ENCODE results near the gene MRRF. TPM values are rescaled to one million over a fixed set of nuclear protein-coding genes. Genes with fewer than 3 reads are reported as not detected.
A peak's percentile ranks its signal among the peaks of the same experiment; 100 is the strongest.

MRRF gene
- total and polyA plus RNA-seq, 5 donors from 2014 or later = 13.9 to 24.9 (median 20.0) TPM

- Histone ChIP-seq H3K27ac (ENCODE audit: insufficient read depth, low read length, poor library complexity, severe bottlenecking) (no peak overlapping the region), H3K36me3 (ENCODE audit: control insufficient read depth, insufficient read depth, low read length) (no peaks in the 10 kb centered on the region), H3K9me3 (ENCODE audit: control insufficient read depth in 2 of 2, low read length in 2 of 2) (no peaks in the 10 kb centered on the region), H3K27me3 (ENCODE audit: control insufficient read depth, insufficient read depth, low read length) (peaks cover 23% of the 10 kb centered on the region), H3K4me1 (ENCODE audit: control insufficient read depth, insufficient read depth, low read length, poor library complexity, severe bottlenecking) (peaks cover 7% of the 10 kb centered on the region), H3K4me3 (ENCODE audit: low read depth, low read length) (no peak overlapping the region)
- DNase-seq (no peak), ATAC-seq (ENCODE audit: low read depth in 2 of 2) (no peak)
- H3K27ac Mint-ChIP-seq = no peak overlapping the region
- peaks cover 0 to 5% (median 0%) of the 10 kb centered on the region in 7 donors for H3K9me3 Mint-ChIP-seq
- peaks cover 7% of the 10 kb centered on the region for H3K36me3 Mint-ChIP-seq
- H3K4me3 Mint-ChIP-seq = no peak overlapping the region
- H3K4me1 Mint-ChIP-seq = peaks cover 0 to 28% (median 2%) of the 10 kb centered on the region in 4 donors
- peaks cover 52% of the 10 kb centered on the region for H3K27me3 Mint-ChIP-seq
Observed at GRCh38 chr9:122225312-122226141, 39.2 kb upstream of the MRRF start.

DNA sequence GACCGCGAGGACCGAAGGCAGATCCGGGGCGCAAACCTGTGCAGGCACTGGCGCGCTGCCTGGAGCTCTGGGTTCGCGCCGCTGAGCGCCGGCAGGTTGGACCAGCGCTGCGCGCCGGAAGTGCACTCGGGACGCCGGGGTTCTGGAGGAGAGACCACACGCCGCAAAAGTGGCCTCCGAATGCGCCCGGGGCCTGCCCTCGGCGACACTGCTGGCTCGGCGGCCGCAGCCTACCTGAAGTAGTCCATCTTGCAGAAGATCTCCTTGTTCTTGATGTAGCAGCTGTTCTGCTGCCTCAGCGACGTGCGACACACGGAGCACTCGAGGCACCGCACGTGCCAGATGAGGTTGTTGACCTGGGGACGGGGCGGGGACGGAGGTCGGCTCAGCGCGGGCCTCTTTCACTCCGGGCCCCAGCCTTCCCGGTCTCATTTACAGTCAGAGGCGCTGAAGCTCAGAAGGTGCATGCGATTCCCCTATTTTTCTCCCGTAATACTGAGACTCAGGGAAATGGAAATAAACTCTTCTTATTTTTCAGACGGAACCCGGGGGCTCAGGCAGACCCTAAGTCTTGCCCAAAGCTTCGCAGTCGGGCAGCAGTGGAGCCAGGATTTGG is 38.4 kb upstream of the MRRF start:
- Mint-ChIP-seq H3K4me3 (peak overlapping the region in 2 of 4 donors; percentile 41 to 44), H3K27ac (no peak overlapping the region), H3K27me3 (peaks cover 47% of the 10 kb centered on the region), H3K4me1 (peaks cover 0 to 25% (median under 1%) of the 10 kb centered on the region in 4 donors), H3K9me3 (peaks cover 0 to 5% (median 0%) of the 10 kb centered on the region in 7 donors), H3K36me3 (peaks cover 7% of the 10 kb centered on the region)
- no peak overlapping the region for H3K4me3 ChIP-seq (ENCODE audit: low read depth, low read length)
- H3K36me3 ChIP-seq (ENCODE audit: control insufficient read depth, insufficient read depth, low read length) = no peaks in the 10 kb centered on the region
- no peaks in the 10 kb centered on the region for H3K9me3 ChIP-seq (ENCODE audit: control insufficient read depth in 2 of 2, low read length in 2 of 2)
- DNase-seq (no peak), ATAC-seq (ENCODE audit: low read depth in 2 of 2) (no peak)
- no peak overlapping the region for H3K27ac ChIP-seq (ENCODE audit: insufficient read depth, low read length, poor library complexity, severe bottlenecking)
- H3K27me3 ChIP-seq (ENCODE audit: control insufficient read depth, insufficient read depth, low read length) = peaks cover 26% of the 10 kb centered on the region
- peaks cover 5% of the 10 kb centered on the region for H3K4me1 ChIP-seq (ENCODE audit: control insufficient read depth, insufficient read depth, low read length, poor library complexity, severe bottlenecking)

GRCh38 chr9:122226758-122227574 is 37.7 kb upstream of the MRRF start:
- Histone ChIP-seq H3K27ac (ENCODE audit: insufficient read depth, low read length, poor library complexity, severe bottlenecking) (no peak overlapping the region), H3K9me3 (ENCODE audit: control insufficient read depth in 2 of 2, low read length in 2 of 2) (no peaks in the 10 kb centered on the region), H3K4me3 (ENCODE audit: low read depth, low read length) (no peak overlapping the region), H3K27me3 (ENCODE audit: control insufficient read depth, insufficient read depth, low read length) (peaks cover 33% of the 10 kb centered on the region), H3K36me3 (ENCODE audit: control insufficient read depth, insufficient read depth, low read length) (no peaks in the 10 kb centered on the region), H3K4me1 (ENCODE audit: control insufficient read depth, insufficient read depth, low read length, poor library complexity, severe bottlenecking) (peaks cover 3% of the 10 kb centered on the region)
- no peak for ATAC-seq (ENCODE audit: low read depth in 2 of 2)
- Mint-ChIP-seq H3K9me3 (peaks cover 0 to 5% (median 0%) of the 10 kb centered on the region in 7 donors), H3K27me3 (peaks cover 40% of the 10 kb centered on the region), H3K27ac (no peak overlapping the region), H3K4me1 (peaks cover 0 to 25% (median under 1%) of the 10 kb centered on the region in 4 donors), H3K36me3 (peaks cover 7% of the 10 kb centered on the region), H3K4me3 (peak overlapping the region in 2 of 4 donors; percentile 41 to 51)
- DNase-seq = no peak

- H3K9me3 ChIP-seq (ENCODE audit: control insufficient read depth in 2 of 2, low read length in 2 of 2) = no peaks in the 10 kb centered on the region
- no peak for DNase-seq
- ATAC-seq (ENCODE audit: low read depth in 2 of 2) = no peak
- H3K27me3 ChIP-seq (ENCODE audit: control insufficient read depth, insufficient read depth, low read length) = peaks cover 33% of the 10 kb centered on the region
- Mint-ChIP-seq H3K36me3 (peaks cover 7% of the 10 kb centered on the region), H3K9me3 (peaks cover 0 to 5% (median 0%) of the 10 kb centered on the region in 7 donors), H3K27me3 (peaks cover 34% of the 10 kb centered on the region), H3K4me3 (peak overlapping the region in 2 of 4 donors; percentile 36 to 51), H3K27ac (no peak overlapping the region), H3K4me1 (peaks cover 0 to 22% (median under 1%) of the 10 kb centered on the region in 4 donors)
- no peaks in the 10 kb centered on the region for H3K36me3 ChIP-seq (ENCODE audit: control insufficient read depth, insufficient read depth, low read length)
- H3K4me3 ChIP-seq (ENCODE audit: low read depth, low read length) = no peak overlapping the region
- H3K27ac ChIP-seq (ENCODE audit: insufficient read depth, low read length, poor library complexity, severe bottlenecking) = no peak overlapping the region
- peaks cover 3% of the 10 kb centered on the region for H3K4me1 ChIP-seq (ENCODE audit: control insufficient read depth, insufficient read depth, low read length, poor library complexity, severe bottlenecking)
Observed at GRCh38 chr9:122227575-122227900, 37.1 kb upstream of the MRRF start.

GRCh38 chr9:122228191-122228567 is 36.5 kb upstream of the MRRF start:
- H3K27ac ChIP-seq (ENCODE audit: insufficient read depth, low read length, poor library complexity, severe bottlenecking) = no peak overlapping the region
- peaks cover 3% of the 10 kb centered on the region for H3K4me1 ChIP-seq (ENCODE audit: control insufficient read depth, insufficient read depth, low read length, poor library complexity, severe bottlenecking)
- peaks cover 7% of the 10 kb centered on the region for H3K36me3 Mint-ChIP-seq
- H3K4me3 Mint-ChIP-seq = peak overlapping the region in 2 of 4 donors; percentile 46 to 65
- H3K36me3 ChIP-seq (ENCODE audit: control insufficient read depth, insufficient read depth, low read length) = no peaks in the 10 kb centered on the region
- H3K27me3 Mint-ChIP-seq = peaks cover 28% of the 10 kb centered on the region
- DNase-seq = no peak
- no peak overlapping the region for H3K27ac Mint-ChIP-seq
- no peak for ATAC-seq (ENCODE audit: low read depth in 2 of 2)
- H3K4me1 Mint-ChIP-seq = peaks cover 0 to 17% (median under 1%) of the 10 kb centered on the region in 4 donors
- H3K27me3 ChIP-seq (ENCODE audit: control insufficient read depth, insufficient read depth, low read length) = peaks cover 29% of the 10 kb centered on the region
- no peak overlapping the region for H3K4me3 ChIP-seq (ENCODE audit: low read depth, low read length)
- H3K9me3 Mint-ChIP-seq = peaks cover 0 to 5% (median 0%) of the 10 kb centered on the region in 7 donors
- H3K9me3 ChIP-seq (ENCODE audit: control insufficient read depth in 2 of 2, low read length in 2 of 2) = no peaks in the 10 kb centered on the region

- Histone ChIP-seq H3K4me3 (ENCODE audit: low read depth, low read length) (no peak within 1 kb of the TSS), H3K4me1 (ENCODE audit: control insufficient read depth, insufficient read depth, low read length, poor library complexity, severe bottlenecking) (peaks cover 3% of the 10 kb centered on the region), H3K27me3 (ENCODE audit: control insufficient read depth, insufficient read depth, low read length) (peaks cover 29% of the 10 kb centered on the region), H3K36me3 (ENCODE audit: control insufficient read depth, insufficient read depth, low read length) (no peaks in the 10 kb centered on the region), H3K9me3 (ENCODE audit: control insufficient read depth in 2 of 2, low read length in 2 of 2) (no peaks in the 10 kb centered on the region), H3K27ac (ENCODE audit: insufficient read depth, low read length, poor library complexity, severe bottlenecking) (no peak within 1 kb of the TSS)
- ATAC-seq (ENCODE audit: low read depth in 2 of 2) (no peak), DNase-seq (no peak)
- Mint-ChIP-seq H3K27me3 (peaks cover 28% of the 10 kb centered on the region), H3K9me3 (peaks cover 0 to 2% (median 0%) of the 10 kb centered on the region in 7 donors), H3K4me3 (peak within 1 kb of the TSS in 3 of 4 donors; percentile 36 to 65 (median 46)), H3K27ac (no peak within 1 kb of the TSS), H3K4me1 (peaks cover 0 to 16% (median under 1%) of the 10 kb centered on the region in 4 donors), H3K36me3 (peaks cover 7% of the 10 kb centered on the region)
Observed at GRCh38 chr9:122228568-122229484, 35.9 kb upstream of the MRRF start, which contains the start of gene LHX6. Gene LHX6, minus strand, starts transcription at chr9:122228957. Its CDS starts 217 bp downstream, at chr9:122228740.

DNA sequence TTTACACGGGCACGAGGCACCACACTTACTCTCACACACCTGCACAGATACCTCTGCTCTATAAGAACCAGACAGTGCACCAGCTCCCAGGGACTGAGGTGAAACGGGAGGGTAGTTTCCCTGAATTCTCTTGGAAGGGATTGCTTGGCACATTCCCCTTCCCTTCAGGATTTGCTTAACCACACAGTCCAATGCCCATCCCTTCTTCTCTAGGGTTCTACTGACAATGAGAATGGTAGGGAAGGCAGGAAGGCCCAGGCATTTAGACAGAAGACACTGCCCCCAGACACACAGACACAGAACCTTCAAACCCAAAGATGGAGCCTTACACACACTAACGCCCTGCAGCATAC is 35.2 kb upstream of the MRRF start:
- DNase-seq (no peak), ATAC-seq (ENCODE audit: low read depth in 2 of 2) (no peak)
- peaks cover 3% of the 10 kb centered on the region for H3K36me3 Mint-ChIP-seq
- Histone ChIP-seq H3K4me1 (ENCODE audit: control insufficient read depth, insufficient read depth, low read length, poor library complexity, severe bottlenecking) (peaks cover 3% of the 10 kb centered on the region), H3K36me3 (ENCODE audit: control insufficient read depth, insufficient read depth, low read length) (no peaks in the 10 kb centered on the region), H3K27me3 (ENCODE audit: control insufficient read depth, insufficient read depth, low read length) (peaks cover 29% of the 10 kb centered on the region), H3K27ac (ENCODE audit: insufficient read depth, low read length, poor library complexity, severe bottlenecking) (no peak overlapping the region), H3K9me3 (ENCODE audit: control insufficient read depth in 2 of 2, low read length in 2 of 2) (no peaks in the 10 kb centered on the region), H3K4me3 (ENCODE audit: low read depth, low read length) (no peak overlapping the region)
- H3K27ac Mint-ChIP-seq = no peak overlapping the region
- H3K4me3 Mint-ChIP-seq = no peak overlapping the region
- peaks cover 23% of the 10 kb centered on the region for H3K27me3 Mint-ChIP-seq
- H3K9me3 Mint-ChIP-seq = peaks cover 0 to 2% (median 0%) of the 10 kb centered on the region in 7 donors
- H3K4me1 Mint-ChIP-seq = peaks cover 0 to 14% (median under 1%) of the 10 kb centered on the region in 4 donors

Data from CD4-positive, CD25-positive, alpha-beta regulatory T cell (primary cell).